Measurements from ENCODE around the gene HELLS. TPM values are rescaled to one million over a fixed set of nuclear protein-coding genes. Genes with fewer than 3 reads are reported as not detected.
A peak's percentile ranks its signal among the peaks of the same experiment; 100 is the strongest.

The HELLS gene
- total and polyA plus RNA-seq, 2 experiments from 2014 or later: 776 to 913 TPM

DNA sequence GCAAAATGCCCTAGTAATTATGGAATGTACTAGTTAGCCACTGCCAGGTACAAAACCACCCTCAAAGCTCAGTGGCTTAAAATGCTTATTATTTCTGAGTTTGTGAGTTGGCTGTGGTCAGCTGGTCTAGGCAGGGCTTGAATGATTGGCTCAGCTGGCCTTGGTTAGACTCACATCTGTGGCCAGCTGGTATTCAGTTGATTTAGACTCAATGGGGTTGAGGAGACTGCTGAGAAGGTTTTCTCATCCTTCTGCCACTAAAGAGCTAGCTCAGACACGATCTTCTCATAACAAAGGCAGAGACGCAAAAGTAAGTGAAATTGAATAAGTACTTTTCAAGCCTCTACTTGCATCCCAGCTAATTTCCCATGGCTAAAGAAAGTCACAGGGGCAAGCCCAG is 80.9 kb downstream of the HELLS start:
- no peaks in the 10 kb centered on the region for H3K27me3 Mint-ChIP-seq (ENCODE audit: insufficient read depth, low read depth, poor library complexity)
- ATAC-seq (no peak), DNase-seq (ENCODE audit: low spot score) (no peak)
- peaks cover 23% of the 10 kb centered on the region for H3K36me3 Mint-ChIP-seq (ENCODE audit: low read depth)
- H3K4me3 Mint-ChIP-seq: no peak overlapping the region
- Histone ChIP-seq H3K79me2 (replicated peaks; ENCODE audit: insufficient read depth) (no peaks in the 10 kb centered on the region), H4K20me1 (replicated peaks; ENCODE audit: insufficient read depth) (no peaks in the 10 kb centered on the region), H2AFZ (no peak overlapping the region), H3K36me3 (ENCODE audit: insufficient read depth) (no peaks in the 10 kb centered on the region), H3F3A (replicated peaks; ENCODE audit: low read depth) (no peaks in the 10 kb centered on the region), H3K27ac (ENCODE audit: low read depth) (peak overlapping the region; percentile 29; the same call in 1 of the 2 replicates), H3K4me1 (ENCODE audit: insufficient read depth) (peaks cover 42% of the 10 kb centered on the region), H3K4me3 (no peak overlapping the region), H3K4me2 (peak overlapping the region; percentile 29), H3K9me2 (ENCODE audit: insufficient read depth) (no peaks in the 10 kb centered on the region), H3K27me3 (ENCODE audit: insufficient read depth) (no peaks in the 10 kb centered on the region)
- H3K9me3 Mint-ChIP-seq: peaks cover 11% of the 10 kb centered on the region; the same call in 2 of the 3 replicates
- TF ChIP-seq, protein P1, sequence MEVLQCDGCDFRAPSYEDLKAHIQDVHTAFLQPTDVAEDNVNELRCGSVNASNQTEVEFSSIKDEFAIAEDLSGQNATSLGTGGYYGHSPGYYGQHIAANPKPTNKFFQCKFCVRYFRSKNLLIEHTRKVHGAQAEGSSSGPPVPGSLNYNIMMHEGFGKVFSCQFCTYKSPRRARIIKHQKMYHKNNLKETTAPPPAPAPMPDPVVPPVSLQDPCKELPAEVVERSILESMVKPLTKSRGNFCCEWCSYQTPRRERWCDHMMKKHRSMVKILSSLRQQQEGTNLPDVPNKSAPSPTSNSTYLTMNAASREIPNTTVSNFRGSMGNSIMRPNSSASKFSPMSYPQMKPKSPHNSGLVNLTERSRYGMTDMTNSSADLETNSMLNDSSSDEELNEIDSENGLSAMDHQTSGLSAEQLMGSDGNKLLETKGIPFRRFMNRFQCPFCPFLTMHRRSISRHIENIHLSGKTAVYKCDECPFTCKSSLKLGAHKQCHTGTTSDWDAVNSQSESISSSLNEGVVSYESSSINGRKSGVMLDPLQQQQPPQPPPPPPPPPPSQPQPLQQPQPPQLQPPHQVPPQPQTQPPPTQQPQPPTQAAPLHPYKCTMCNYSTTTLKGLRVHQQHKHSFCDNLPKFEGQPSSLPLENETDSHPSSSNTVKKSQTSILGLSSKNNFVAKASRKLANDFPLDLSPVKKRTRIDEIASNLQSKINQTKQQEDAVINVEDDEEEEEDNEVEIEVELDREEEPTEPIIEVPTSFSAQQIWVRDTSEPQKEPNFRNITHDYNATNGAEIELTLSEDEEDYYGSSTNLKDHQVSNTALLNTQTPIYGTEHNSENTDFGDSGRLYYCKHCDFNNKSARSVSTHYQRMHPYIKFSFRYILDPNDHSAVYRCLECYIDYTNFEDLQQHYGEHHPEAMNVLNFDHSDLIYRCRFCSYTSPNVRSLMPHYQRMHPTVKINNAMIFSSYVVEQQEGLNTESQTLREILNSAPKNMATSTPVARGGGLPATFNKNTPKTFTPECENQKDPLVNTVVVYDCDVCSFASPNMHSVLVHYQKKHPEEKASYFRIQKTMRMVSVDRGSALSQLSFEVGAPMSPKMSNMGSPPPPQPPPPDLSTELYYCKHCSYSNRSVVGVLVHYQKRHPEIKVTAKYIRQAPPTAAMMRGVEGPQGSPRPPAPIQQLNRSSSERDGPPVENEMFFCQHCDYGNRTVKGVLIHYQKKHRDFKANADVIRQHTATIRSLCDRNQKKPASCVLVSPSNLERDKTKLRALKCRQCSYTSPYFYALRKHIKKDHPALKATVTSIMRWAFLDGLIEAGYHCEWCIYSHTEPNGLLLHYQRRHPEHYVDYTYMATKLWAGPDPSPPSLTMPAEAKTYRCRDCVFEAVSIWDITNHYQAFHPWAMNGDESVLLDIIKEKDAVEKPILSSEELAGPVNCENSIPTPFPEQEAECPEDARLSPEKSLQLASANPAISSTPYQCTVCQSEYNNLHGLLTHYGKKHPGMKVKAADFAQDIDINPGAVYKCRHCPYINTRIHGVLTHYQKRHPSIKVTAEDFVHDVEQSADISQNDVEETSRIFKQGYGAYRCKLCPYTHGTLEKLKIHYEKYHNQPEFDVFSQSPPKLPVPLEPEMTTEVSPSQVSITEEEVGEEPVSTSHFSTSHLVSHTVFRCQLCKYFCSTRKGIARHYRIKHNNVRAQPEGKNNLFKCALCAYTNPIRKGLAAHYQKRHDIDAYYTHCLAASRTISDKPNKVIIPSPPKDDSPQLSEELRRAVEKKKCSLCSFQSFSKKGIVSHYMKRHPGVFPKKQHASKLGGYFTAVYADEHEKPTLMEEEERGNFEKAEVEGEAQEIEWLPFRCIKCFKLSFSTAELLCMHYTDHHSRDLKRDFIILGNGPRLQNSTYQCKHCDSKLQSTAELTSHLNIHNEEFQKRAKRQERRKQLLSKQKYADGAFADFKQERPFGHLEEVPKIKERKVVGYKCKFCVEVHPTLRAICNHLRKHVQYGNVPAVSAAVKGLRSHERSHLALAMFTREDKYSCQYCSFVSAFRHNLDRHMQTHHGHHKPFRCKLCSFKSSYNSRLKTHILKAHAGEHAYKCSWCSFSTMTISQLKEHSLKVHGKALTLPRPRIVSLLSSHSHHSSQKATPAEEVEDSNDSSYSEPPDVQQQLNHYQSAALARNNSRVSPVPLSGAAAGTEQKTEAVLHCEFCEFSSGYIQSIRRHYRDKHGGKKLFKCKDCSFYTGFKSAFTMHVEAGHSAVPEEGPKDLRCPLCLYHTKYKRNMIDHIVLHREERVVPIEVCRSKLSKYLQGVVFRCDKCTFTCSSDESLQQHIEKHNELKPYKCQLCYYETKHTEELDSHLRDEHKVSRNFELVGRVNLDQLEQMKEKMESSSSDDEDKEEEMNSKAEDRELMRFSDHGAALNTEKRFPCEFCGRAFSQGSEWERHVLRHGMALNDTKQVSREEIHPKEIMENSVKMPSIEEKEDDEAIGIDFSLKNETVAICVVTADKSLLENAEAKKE (CRISPR knock-in tag; IDR thresholded peaks at IDR 0.05): 0 out of 2 replicates have a peak, but pooled peaks have one; percentile 42
- TF ChIP-seq EZH2phosphoT487 (IDR thresholded peaks at IDR 0.05; ENCODE audit: unreplicated experiment): no peak
- H3K4me1 Mint-ChIP-seq: peaks cover 37% of the 10 kb centered on the region
- no peak overlapping the region for H3K27ac Mint-ChIP-seq

DNA sequence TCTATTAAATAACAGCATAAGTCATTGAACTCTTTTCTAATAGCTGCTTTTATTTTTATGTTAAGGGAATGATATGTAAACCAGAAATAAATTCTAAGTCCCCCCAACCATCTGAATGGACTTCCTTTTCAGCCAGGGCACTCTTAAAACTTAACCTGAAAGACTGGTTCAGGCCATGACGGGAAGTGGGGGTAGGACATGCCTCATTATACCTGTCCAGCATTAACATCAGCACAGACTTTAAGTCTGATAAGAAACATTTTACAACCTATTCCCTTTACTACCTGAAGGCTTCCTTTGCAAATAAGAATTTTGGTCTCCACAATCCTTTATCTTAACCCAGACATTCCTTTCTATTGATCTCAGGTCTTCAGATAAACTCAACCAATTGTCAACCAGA is 81.9 kb downstream of the HELLS start:
- Histone ChIP-seq H4K20me1 (replicated peaks; ENCODE audit: insufficient read depth) (no peaks in the 10 kb centered on the region), H3K4me2 (0 out of 2 replicates have a peak overlapping the region, but pooled peaks have one; percentile 7), H2AFZ (no peak overlapping the region), H3K79me2 (replicated peaks; ENCODE audit: insufficient read depth) (no peaks in the 10 kb centered on the region), H3K27ac (ENCODE audit: low read depth) (no peak overlapping the region), H3K27me3 (ENCODE audit: insufficient read depth) (no peaks in the 10 kb centered on the region), H3F3A (replicated peaks; ENCODE audit: low read depth) (no peaks in the 10 kb centered on the region), H3K36me3 (ENCODE audit: insufficient read depth) (no peaks in the 10 kb centered on the region), H3K4me3 (no peak overlapping the region), H3K9me2 (ENCODE audit: insufficient read depth) (no peaks in the 10 kb centered on the region), H3K4me1 (ENCODE audit: insufficient read depth) (peaks cover 31% of the 10 kb centered on the region)
- Mint-ChIP-seq H3K4me3 (no peak overlapping the region), H3K27ac (no peak overlapping the region), H3K27me3 (ENCODE audit: insufficient read depth, low read depth, poor library complexity) (no peaks in the 10 kb centered on the region), H3K36me3 (ENCODE audit: low read depth) (peaks cover 24% of the 10 kb centered on the region), H3K9me3 (peaks cover 15% of the 10 kb centered on the region; the same call in 2 of the 3 replicates), H3K4me1 (peaks cover 28% of the 10 kb centered on the region)
- DNase-seq (ENCODE audit: low spot score): no peak
- ATAC-seq: no peak
- TF ChIP-seq, protein P2, sequence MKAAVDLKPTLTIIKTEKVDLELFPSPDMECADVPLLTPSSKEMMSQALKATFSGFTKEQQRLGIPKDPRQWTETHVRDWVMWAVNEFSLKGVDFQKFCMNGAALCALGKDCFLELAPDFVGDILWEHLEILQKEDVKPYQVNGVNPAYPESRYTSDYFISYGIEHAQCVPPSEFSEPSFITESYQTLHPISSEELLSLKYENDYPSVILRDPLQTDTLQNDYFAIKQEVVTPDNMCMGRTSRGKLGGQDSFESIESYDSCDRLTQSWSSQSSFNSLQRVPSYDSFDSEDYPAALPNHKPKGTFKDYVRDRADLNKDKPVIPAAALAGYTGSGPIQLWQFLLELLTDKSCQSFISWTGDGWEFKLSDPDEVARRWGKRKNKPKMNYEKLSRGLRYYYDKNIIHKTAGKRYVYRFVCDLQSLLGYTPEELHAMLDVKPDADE (IDR thresholded peaks at IDR 0.05): no peak
- TF ChIP-seq STAT1 (IDR thresholded peaks at IDR 0.05; ENCODE audit: unreplicated experiment) (no peak), NANOG (IDR thresholded peaks at IDR 0.05; ENCODE audit: borderline replicate concordance) (no peak), ZNF331 (CRISPR knock-in tag; IDR thresholded peaks at IDR 0.05; ENCODE audit: low read depth) (no peak)
- TF ChIP-seq, protein P3, sequence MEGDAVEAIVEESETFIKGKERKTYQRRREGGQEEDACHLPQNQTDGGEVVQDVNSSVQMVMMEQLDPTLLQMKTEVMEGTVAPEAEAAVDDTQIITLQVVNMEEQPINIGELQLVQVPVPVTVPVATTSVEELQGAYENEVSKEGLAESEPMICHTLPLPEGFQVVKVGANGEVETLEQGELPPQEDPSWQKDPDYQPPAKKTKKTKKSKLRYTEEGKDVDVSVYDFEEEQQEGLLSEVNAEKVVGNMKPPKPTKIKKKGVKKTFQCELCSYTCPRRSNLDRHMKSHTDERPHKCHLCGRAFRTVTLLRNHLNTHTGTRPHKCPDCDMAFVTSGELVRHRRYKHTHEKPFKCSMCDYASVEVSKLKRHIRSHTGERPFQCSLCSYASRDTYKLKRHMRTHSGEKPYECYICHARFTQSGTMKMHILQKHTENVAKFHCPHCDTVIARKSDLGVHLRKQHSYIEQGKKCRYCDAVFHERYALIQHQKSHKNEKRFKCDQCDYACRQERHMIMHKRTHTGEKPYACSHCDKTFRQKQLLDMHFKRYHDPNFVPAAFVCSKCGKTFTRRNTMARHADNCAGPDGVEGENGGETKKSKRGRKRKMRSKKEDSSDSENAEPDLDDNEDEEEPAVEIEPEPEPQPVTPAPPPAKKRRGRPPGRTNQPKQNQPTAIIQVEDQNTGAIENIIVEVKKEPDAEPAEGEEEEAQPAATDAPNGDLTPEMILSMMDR (conservative IDR thresholded peaks at IDR 0.05; ENCODE audit: low read depth in 2 of 2): no peak

Measured in GM23338 (cell line).